ENCODE results near the gene IL16.

IL16 gene

DNA sequence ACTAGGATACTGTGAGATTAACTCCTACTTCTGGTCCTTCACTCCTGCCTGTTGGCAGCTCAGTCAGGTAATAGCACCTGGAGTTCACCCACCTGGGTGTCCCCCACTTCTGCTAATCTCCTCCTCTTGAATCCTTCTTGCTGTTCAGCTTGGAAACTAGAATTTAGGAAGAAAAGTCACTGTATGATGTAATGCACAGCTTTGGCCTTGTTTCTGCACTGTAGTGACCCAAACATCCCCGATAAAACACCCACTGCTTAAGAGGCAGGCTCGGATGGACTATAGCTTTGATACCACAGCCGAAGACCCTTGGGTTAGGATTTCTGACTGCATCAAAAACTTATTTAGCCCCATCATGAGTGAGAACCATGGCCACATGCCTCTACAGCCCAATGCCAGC lies 102.5 kb downstream of the IL16 start:
- TF ChIP-seq, protein P1, sequence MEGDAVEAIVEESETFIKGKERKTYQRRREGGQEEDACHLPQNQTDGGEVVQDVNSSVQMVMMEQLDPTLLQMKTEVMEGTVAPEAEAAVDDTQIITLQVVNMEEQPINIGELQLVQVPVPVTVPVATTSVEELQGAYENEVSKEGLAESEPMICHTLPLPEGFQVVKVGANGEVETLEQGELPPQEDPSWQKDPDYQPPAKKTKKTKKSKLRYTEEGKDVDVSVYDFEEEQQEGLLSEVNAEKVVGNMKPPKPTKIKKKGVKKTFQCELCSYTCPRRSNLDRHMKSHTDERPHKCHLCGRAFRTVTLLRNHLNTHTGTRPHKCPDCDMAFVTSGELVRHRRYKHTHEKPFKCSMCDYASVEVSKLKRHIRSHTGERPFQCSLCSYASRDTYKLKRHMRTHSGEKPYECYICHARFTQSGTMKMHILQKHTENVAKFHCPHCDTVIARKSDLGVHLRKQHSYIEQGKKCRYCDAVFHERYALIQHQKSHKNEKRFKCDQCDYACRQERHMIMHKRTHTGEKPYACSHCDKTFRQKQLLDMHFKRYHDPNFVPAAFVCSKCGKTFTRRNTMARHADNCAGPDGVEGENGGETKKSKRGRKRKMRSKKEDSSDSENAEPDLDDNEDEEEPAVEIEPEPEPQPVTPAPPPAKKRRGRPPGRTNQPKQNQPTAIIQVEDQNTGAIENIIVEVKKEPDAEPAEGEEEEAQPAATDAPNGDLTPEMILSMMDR (IDR thresholded peaks at IDR 0.05; ENCODE audit: insufficient read depth, low read length, missing control alignments): no peak
- no peak for DNase-seq (ENCODE audit: low read depth, low spot score)
- CTCF ChIA-PET: interaction anchor here (1.2 to 1.7 kb wide), 4 partner anchors 24 to 143 kb away, joined by 3 to 6 read pairs (median 4); no protein-coding TSS in a partner anchor
- POLR2A ChIA-PET: no interaction called here
- H3K4me3 ChIP-seq (ENCODE audit: low read depth, low read length): no peak overlapping the region

DNA sequence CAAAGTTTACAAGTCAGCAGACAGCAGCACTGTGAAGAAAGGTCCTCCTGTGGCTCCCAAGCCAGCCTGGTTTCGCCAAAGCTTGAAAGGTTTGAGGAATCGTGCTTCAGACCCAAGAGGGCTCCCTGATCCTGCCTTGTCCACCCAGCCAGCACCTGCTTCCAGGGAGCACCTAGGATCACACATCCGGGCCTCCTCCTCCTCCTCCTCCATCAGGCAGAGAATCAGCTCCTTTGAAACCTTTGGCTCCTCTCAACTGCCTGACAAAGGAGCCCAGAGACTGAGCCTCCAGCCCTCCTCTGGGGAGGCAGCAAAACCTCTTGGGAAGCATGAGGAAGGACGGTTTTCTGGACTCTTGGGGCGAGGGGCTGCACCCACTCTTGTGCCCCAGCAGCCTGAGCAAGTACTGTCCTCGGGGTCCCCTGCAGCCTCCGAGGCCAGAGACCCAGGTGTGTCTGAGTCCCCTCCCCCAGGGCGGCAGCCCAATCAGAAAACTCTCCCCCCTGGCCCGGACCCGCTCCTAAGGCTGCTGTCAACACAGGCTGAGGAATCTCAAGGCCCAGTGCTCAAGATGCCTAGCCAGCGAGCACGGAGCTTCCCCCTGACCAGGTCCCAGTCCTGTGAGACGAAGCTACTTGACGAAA lies 103.1 kb downstream of the IL16 start:
- TF ChIP-seq, protein P1 (IDR thresholded peaks at IDR 0.05; ENCODE audit: insufficient read depth, low read length, missing control alignments): no peak
- POLR2A ChIA-PET: no interaction called here
- CTCF ChIA-PET: interaction anchor here (1.2 to 1.7 kb wide), 4 partner anchors 24 to 144 kb away, joined by 3 to 6 read pairs (median 4); no protein-coding TSS in a partner anchor
- no peak for DNase-seq (ENCODE audit: low read depth, low spot score)
- H3K4me3 ChIP-seq (ENCODE audit: low read depth, low read length): no peak overlapping the region

DNA sequence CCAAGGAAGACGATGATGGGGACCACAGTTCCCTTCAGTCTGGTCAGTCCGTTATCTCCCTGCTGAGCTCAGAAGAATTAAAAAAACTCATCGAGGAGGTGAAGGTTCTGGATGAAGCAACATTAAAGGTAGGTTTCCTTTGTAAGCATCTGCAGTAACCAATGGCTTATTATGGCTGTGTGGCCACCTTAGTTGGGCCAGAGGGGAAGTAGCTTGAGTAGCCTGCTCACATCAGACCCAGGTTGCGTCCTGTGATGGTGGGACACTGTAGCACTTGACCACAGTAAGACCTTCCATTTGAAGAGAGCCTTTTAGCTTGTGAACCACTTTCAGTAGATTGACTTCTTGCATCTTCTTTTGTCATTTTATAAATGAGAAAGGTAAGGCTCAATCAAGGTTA lies 104.7 kb downstream of the IL16 start:
- POLR2A ChIA-PET: no interaction called here
- no peak overlapping the region for H3K4me3 ChIP-seq (ENCODE audit: low read depth, low read length)
- CTCF ChIA-PET: interaction anchor here (1.4 to 3.1 kb wide), 3 partner anchors 9 to 36 kb away, joined by 5 to 13 read pairs (median 6); no protein-coding TSS in a partner anchor

DNA sequence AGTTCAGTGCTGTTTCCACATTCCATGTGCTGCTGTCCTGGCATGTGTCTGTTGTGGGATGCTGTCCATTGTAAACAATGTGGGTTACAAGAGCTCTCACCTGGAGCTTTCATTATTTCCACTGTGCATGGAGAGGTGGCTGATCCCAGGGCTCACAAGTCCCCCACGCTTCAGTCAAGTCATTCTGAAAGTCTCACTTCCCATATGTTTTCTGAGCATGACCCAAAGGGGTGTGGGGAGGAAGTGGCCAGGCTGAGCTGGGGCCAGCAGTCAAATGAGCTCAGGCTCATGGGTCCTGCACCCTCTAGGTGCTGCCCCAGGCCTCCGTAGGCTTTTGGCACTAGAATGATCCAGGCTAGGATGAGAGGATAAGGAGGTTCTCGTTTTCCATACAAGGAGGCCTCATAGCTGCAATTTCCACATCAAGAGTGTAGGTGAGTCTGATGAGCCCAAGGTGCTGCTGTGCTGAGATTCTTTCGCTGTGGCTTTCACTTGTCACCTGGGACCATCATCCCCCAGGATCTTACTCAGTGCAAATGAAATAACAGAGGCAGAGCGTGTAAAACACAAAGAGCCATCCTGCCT lies 105.2 kb downstream of the IL16 start:
- no peak for DNase-seq (ENCODE audit: low read depth, low spot score)
- POLR2A ChIA-PET: no interaction called here
- H3K4me3 ChIP-seq (ENCODE audit: low read depth, low read length): no peak overlapping the region
- TF ChIP-seq, protein P1 (IDR thresholded peaks at IDR 0.05; ENCODE audit: insufficient read depth, low read length, missing control alignments): no peak
- CTCF ChIA-PET: interaction anchor here (1.4 to 3.1 kb wide), 3 partner anchors 9 to 36 kb away, joined by 5 to 13 read pairs (median 6); no protein-coding TSS in a partner anchor

More for the DNA sequence above, 104.7 kb downstream of the IL16 start:
- TF ChIP-seq, protein P1 (IDR thresholded peaks at IDR 0.05; ENCODE audit: insufficient read depth, low read length, missing control alignments): no peak
- DNase-seq (ENCODE audit: low read depth, low spot score): no peak

DNA sequence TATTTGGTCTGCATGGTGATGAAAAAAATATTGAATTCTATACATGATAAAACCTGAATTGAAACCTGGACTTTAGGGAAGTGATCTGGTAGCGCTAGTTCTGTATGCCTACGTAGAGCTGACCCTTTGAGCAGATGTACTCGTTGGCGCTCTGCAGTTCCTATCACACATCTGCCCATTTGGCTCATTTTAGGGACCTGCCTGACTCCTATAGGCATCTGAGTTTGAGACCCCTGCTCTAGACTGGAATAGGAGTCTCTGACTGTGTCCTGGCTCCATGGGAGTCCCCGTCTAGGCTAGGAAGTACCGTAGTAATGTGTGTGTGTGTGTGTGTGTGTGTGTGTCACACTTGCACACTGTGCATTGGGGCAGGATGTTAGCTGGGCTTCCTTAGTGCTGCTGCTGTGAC lies 106.0 kb downstream of the IL16 start:
- ChIA-PET POLR2A (no interaction called here), CTCF (interaction anchor here (1.8 to 3.1 kb wide), 2 partner anchors 28 to 37 kb away, joined by 6 to 13 read pairs; no protein-coding TSS in a partner anchor)
- DNase-seq (ENCODE audit: low read depth, low spot score): no peak
- no peak overlapping the region for H3K4me3 ChIP-seq (ENCODE audit: low read depth, low read length)
- TF ChIP-seq, protein P1 (IDR thresholded peaks at IDR 0.05; ENCODE audit: insufficient read depth, low read length, missing control alignments): no peak

Measured in AG04449 (cell line).